Endothelial cell of coronary artery (primary cell): ENCODE data around the gene DIS3L2. TPM values are rescaled to one million over a fixed set of nuclear protein-coding genes. Genes with fewer than 3 reads are reported as not detected.

Experiments
- total RNA-seq: library from RNA; depleted of rRNA; stranded (reverse); fragments of >200 nt; gene quantifications from 2 replicates; pipeline ENCODE4 v1.2.3, GENCODE V29; 2014

DIS3L2 gene
- total RNA-seq: 19.7 and 21.6 TPM in 2 replicates

DNA sequence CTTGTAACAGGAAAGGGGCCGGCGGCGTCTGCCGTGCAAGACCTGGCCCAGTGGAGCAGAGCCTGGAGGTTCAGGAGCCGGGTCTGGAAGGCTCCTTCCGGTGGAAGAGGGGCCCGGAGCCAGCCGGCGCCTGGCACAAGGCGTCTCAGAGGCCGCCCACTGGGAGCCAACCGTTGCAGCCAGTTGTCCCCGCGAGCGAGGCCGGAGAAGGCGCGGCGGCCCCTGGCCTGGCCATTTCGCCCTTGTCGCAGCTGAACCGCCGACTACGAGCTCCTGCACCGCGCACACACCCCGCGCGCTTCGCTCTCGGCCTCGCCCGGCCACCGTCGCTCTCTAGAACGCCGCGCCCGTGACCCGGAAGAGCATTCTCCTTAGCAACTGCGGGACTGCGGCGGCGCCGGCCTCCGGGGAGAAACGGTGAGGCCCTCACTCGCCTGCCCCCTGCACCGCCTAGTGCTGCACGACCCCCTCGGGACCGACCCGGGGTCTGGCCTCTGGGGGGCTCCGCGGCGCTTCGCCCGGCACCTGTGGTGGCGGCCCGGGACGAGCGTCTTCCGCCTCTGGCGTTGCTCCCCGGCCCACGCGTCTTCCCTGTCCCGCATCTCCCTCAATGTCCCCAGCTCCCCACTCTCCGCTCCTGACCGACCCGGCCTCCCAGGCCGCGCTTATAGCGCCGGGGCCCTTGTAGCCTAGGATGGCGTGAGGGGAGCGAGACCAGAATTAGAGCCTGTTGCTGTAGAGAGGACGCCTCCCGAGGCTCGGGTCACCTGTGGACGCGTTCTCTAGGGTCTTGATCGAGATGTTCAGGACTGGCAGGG, at the start of gene DIS3L2:
TSS of gene DIS3L2 (plus strand) at position 365 of the 818 bp plus-strand sequence. CDS start 53,215 bp downstream, outside the sequence.

DNA sequence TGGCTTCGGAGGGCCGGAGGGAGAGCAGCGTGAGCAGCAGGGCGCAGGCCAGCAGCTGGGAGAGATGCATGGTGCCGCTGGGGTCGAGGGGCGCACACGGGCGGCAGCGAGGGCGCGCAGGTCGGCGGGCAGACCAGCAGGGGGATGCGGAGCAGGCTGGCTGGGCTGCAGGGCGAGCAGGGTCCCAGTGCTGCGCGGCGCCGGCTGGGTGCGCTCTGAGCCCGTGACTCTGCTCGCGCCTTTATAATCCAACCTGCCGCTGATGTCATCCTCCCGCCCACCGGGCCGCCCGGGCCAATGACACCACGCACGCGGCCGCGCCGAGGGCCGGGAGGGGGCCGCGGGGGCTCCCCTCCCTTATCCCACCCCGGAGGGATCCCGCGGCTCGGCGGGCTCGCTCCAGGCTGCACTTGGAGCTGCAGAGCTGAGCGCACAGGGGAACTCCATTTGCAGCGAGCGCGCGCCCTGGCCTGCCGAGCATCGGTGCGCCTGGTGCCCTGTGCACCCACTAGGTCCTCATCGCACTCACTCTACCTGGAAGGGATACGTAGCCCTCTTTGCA, 35.3 kb upstream of the DIS3L2 start, which contains the start of gene NPPC:
TSS of gene NPPC (minus strand) at position 217 of the 562 bp plus-strand sequence. CDS start at position 70, 147 bp downstream.

GRCh38 chr2:232378735-232379151, 417.2 kb downstream of the DIS3L2 start, which contains the start of gene ALPP:
Gene ALPP, plus strand, starts transcription at chr2:232378751. Its CDS starts 52 bp downstream, at chr2:232378803.

Other genes with a start within 250 kb of the DIS3L2 start
- gene PDE6D, start 180.4 kb upstream of the DIS3L2 start, total RNA-seq: 14.5 and 14.8 TPM in 2 replicates
- 14.9 and 18.4 TPM in 2 replicates for gene COPS7B, start 175.3 kb upstream of the DIS3L2 start, total RNA-seq
- gene NPPC, start 35.3 kb upstream of the DIS3L2 start, total RNA-seq: not detected in 2 replicates